Hepatocyte (in vitro differentiated cells): ENCODE results near the gene NRG2.

Experiments
- CTCF ChIP-seq: fragments of 200-600 bp; sonication (generic); IDR thresholded peaks from 2 replicates; pipeline ENCODE4 v1.5.1; 2016; ENCODE audit warnings: antibody characterized with exemption, mild to moderate bottlenecking; ENCODE audit not compliant: poor library complexity
- EZH2 ChIP-seq: fragments of 200-600 bp; sonication (generic); IDR thresholded peaks from 2 replicates; pipeline ENCODE4 v1.6.1; 2016; ENCODE audit warnings: antibody characterized with exemption, mild to moderate bottlenecking, borderline replicate concordance
- EZH2phosphoT487 ChIP-seq: fragments of 200-600 bp; sonication (generic); IDR thresholded peaks from one replicate; pipeline ENCODE4 v1.6.1; 2018; ENCODE audit warnings: antibody characterized with exemption, mild to moderate bottlenecking, low read depth, moderate library complexity; ENCODE audit not compliant: unreplicated experiment, severe bottlenecking

GRCh38 chr5:139958432-139959148 lies 84.5 kb downstream of the NRG2 start:
- TF ChIP-seq CTCF: no peak
- no peak for TF ChIP-seq EZH2
- TF ChIP-seq EZH2phosphoT487: no peak
